NCI-H460 (cell line): ENCODE results near the gene GPR84. TPM values are rescaled to one million over a fixed set of nuclear protein-coding genes. Genes with fewer than 3 reads are reported as not detected.

Source experiments
- DNase-seq: peaks from one replicate; pipeline ENCODE4 v3.0.0-alpha.2; 2016; ENCODE audit warnings: low read depth; ENCODE audit errors: extremely low read depth
- total RNA-seq: library from RNA; depleted of rRNA; stranded (reverse); fragments of >200 nt; shearing (Covaris generic); gene quantifications from 2 replicates; pipeline ENCODE4 v1.2.3, GENCODE V29; 2014

GPR84 gene
- total RNA-seq, 1 experiment from 2014 or later = not detected

DNA sequence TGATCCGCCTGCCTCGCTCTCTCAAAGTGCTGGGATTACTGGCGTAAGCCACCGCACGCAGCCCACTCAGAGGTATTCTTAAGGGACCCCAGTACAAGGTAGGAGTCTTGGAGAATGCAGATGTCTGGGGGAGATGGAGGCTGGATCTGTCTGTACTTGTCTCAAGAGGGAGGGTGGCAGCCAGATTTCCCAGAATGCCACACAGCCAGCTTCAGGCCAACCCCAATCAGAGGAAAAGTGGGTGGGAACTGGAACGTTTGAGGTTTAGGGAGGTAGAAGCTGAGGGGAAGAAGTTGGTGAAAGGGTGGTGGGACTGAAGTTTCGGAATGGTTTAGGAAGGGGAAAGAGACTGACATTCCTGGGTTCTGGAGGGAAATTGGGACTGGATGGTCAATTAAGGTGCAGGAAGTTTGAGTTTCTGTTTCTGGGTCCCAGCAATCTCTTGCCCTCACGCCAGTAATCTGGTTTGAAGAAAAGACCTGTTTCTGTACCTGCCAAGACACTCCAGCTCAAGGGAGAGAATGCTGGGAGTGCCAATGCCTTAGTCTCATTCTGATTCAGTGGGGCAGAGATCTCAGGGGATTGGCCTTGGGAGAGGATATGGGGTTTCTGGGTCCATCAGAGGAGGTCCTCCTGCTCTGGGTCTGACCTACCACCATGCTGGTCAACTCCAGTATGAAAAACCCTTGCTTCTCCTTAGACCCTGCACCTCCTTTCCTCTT, 28.4 kb upstream of the GPR84 start:
- DNase-seq = no peak

DNA sequence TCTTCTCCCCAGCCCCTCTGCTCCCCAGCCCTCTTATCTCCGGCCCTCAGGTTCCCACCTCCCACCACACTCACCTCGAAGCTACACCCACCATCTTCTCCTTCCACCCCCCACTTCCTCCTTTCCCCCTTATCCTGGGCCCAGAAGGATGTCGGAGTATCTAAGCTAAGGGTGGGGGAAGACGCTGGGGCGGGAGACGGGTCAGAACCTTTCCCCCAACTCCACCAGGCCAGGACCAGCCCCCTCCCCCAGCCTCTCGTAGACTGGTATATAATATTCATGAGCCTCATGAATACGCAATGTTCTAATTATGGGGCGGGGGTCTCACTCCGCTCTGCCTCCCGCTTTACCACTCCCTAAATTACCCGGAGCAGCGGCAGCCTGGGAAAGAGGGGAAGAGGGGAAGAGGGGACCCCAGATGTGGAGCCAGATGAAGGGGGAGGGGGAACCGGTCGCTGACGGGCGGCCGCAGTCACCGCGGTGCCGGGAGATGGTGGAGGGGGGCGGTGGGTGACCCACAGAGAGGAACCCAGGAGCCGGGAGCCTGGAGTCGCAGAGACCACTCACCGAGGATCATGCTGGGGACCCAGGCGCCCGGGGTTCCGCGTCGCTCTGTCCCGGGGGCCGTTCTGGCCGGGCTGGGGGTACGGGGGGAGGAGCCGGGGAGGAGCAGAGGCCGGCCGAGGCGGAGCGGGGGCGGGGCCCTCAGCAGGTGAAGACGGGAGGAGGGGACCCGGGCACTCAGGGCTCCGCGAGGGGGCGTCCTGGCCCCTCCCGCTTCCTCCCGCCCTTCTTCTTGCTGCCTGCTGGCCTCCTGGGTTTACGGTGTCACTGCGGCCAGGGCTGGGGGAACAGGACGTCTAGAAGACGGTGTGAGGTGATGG, 26.6 kb upstream of the GPR84 start:
- DNase-seq = no peak

DNA sequence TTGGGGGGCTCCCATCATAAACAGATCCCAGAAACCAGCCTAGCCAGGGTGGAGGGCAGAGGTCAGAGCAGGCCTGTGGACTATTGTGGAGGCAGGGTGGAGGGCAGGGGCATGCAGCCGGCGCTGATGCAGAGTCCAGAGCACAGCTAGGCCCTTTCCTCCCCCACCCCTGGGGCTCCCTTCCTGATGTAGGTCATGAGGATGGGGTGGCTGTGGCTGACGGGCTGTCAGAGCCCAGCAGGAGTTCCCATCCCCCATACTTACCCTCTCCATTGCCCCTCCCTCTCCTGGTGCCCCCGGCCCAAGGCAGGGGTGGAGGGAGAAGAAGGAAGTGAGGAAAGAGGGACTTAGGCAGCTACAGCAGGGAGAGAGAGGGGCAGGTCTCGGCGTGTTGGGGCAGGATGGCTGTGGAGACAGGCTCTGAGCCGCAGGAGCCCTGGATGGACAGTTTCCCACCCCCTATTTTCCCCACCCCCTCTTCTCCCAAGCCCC, 25.9 kb upstream of the GPR84 start:
- no peak for DNase-seq

DNA sequence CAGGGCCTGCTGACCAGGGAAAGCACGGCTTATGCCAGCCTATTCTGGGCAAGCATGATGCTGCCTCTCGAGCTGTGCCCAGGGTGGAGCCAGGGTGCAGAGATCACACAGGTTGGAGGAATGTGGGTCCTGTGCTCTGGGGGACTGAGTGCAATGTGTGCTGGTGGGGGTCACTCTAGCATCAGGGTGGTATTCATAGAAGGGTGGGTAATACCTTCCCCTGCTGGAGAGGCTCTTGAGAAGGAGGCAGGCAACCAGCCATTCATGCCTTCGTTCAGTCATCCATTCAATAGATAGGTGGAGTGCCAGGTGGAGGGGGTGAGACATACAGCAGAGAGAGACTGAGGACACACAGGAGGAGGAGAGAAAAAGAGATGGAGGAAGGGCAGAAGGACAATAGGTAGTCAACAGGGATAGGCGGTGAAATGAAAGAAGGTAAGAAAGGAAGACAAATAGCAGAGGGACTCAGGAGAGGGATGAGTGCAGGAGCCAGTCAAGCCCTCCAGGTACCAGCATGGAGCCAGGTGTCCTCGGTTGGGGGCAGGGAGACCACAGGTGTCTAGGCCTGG, 25.4 kb upstream of the GPR84 start:
- DNase-seq = no peak

DNA sequence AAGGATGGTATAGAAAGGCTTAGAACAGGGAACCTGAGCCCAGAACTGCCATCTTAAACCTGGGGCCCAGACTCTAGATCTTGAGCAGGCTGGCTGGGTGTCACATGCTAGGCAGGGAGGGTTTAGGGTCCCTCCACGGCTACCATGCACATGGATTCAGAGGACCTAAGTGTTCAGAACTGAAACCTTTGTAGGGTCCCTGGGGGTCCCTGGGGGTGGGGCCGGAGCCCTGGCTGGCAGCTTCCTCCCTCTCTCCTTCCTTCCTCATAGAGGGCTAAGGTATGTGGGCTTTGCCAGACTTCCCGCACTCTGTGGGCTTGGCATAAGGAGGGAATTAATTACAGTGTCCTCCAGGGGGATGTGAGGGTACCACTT, 24.8 kb upstream of the GPR84 start:
- no peak for DNase-seq

DNA sequence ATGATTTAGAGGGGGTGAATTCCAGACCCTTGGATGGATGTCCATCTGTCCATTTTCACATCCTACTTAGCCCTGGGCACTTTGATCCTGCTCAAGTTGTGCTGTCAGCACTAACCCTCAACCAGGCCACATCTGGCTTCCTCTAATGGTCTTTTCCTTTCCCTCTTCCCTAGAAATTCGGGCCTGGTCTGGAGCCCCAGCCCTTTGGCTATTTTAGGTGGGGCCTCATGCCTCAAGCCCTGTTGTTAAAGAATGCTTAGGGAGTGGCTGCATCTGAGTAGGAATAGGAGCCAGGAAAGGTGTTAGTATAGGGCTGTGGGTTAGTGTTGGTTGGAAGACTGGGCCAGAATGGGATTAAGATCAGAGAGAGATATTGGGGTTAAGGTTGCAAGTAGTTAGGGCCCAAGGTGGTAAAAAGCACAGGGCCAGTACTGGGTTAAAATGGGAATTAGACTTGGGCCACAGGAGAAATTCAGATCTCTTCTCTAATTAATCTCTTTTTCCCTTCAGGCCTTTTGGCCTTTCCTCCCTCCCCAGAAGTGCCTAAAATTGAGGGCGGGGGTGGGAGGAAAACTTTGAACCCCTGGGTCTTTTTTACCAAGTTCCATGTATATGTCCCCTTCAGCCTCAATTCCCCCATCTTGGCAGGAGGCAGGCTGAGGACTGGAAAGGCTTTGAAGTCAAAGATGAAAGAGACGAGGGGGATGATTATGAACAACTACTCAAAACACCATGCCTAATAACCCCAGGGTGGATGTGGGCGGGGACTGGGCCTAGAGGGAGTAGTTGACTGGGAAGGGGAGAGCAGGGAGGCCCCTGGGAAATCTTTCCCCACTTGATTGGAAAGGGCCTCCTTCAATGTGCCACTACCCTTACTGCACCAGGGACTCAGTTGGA, 24.2 kb upstream of the GPR84 start:
- no peak for DNase-seq

DNA sequence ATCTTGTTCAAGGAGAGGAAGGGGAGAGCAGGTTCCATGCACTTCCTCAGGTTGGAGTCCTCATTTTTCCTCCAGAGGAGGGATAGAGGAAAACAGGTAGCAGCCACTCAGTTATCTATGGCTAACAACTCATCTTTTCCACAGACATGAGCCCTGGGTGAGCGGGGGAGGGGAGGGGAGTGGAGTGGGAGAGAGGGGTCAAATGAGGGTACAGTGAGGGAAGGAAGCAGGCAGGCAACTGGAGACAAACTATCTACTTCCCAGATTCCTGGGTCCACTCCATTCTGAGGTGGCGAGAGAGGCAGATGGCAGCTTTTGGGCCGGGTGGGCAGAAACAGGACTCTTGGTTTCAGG, 22.8 kb upstream of the GPR84 start:
- DNase-seq = no peak

DNA sequence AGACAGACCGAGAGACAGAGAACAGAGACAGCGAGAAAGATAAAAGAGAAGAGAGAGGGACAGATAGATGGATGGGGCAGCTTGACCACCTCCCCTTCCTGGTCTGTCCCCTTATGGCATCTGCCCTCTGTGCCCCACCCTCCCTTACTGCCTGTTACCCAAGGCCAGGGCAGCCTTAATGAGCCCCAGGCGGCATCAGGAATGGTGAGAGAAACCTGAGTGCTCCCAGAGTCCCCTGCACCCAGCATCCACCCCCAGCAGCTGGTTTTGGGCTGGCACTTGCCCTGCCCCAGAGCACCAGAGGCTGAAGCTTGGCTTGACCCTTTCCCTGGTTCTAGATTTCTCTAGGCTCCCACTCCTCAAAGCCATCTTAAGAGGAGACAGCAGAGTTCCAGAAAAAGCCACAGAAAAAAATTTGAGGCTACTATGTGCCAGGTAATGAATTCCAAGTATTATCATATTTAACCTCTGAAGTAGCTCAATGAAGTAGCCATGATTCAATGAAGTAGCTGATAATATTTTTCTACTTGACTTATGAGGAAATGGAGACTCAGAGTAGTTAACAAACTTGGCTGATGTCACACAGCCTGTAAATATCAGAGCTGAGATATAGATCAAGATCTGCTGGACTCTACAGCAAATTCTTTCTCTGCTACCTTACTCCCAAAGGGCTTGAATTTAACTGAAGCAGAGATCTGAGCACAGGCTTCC, 22.3 kb upstream of the GPR84 start:
- DNase-seq = no peak

DNA sequence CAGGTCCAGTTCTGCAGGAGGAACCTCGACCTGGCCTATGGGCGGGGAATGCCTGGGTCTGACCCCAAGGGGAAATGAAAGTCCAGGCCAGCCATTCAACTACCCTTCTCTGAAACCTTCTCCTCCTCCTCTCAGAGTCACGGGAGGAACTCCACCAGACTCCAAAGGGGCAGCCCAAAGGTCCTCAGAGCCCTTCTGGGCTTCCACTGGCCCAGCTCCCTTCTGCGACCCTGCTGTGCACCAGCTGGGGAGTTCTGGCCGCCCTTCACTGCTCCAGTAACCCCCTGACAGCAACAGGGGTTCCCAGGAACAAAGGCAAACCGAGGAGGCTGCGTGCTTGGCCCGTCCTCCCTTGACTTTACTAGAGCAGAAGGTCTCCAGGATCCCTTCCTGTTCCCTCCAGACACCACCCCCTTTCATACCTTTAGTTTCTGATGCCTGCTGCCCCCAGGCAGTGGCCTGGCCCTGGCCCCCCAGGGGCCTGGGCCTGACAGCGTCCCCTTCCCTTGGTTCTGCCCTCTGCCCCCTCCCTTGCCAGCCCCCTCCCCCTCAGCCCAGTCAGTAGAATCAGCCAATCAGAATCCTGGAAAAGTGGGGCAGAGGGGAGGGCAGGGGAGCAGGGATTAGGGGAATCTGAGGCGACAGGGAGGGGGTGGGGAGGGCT, 21.1 kb upstream of the GPR84 start:
- DNase-seq = no peak

DNA sequence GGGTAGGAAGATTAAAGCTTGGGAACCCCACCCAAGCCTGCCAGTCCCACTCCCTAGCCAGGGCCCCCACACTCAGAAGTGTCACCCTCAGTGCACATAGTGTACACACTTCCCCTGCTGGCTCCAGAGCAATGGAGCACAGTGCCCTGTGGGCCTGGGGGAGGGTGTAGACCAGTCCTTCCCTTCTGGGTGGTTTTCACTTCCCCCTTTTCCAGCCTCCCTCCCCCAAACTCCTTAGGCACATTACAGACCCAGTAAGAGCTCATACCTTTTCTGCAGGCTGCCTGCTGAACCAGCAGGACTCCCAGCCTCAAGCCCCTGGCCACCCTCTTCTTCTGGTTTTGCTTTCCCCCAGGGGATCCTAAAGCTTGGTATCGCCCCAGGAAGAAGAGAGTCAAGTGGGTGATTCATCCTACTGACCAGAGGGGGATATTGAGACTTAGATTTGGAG, 20.3 kb upstream of the GPR84 start, which contains the start of gene ZNF385A:
Gene ZNF385A, minus strand, starts transcription at position 143 of the 451 bp plus-strand sequence. CDS start 219 bp downstream, outside the sequence.
- DNase-seq = no peak

DNA sequence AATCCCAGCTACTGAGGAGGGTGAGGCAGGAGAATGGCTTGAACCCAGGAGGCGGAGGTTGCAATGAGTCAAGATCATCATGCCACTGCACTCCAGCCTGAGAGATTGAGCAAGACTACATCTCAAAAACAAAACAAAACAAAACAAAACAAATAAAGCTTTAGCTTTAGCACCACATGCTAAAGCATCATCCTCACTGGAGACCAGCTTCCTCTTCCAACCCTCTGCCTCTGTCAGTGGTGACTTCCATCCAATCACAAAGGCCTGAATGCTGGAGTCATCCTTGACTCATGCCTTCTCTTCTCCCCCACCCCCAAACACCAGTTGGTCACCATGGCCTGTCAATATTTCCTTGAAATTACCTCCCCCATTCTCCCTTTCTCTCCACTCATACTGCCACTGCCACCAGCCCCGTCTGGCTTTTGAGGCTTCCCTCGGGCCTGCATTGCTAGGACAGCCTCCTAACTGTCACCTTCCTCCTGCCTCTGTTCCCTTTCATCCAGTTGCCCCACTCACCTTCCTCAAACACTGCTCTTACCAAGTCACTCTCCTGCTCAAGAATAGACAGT, 18.8 kb upstream of the GPR84 start:
- peak; percentile 85 for DNase-seq

DNA sequence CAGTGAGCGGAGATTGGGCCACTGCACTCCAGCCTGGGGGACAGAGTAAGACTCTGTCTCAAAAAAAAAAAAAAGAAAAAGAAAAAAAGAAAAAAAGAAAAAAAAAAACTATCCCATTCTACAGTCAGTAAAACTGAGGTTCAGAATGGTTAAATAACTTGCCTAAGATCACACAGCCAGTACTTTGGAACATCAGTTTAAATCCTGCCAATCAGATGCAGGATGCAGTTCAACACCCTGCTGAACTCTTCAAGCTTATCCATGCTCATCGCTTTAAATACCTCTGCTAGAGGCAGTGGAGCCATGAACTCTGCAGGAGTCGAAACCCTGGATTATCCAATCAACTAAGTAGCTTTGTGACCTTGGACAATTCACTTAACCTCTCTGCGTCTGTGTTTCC, 16.9 kb upstream of the GPR84 start:
- no peak for DNase-seq

DNA sequence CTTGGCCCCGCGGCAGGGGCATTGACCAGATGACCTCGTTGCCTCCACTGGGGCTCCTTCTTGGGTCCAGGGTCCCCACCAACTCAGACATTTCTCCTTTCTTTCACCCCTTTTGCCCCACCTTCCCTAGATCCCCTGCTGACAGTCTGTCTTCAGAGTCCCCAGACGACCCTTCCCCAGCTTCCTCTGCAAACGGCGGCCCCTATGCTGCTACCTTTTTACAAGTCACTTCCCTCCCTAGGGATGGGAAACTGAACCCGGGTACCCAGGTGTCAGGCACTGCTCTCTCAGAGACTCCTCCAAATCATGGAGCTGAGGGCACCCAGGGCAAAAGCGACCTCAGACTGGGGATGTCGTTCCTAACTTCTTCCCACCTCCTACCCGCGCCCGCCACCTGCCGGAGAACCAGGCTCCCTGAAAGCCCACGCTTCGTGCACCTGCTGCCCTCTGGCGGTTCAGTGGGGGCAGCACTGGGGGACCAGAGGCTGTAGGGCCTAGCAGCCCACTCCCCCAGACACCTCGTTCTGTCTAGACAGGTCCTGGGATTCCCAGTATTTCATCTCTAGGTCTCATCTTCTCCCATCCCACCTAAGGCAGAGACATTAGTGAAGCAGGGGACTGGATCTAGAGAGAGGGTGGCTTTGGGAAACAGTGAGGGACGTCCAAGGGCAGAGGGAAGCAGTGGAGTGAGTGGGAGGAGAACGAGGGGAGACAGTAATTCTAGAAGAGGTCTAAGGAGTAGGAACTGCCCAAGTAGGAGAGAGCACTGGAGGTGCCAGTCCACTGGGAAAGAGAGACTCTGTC, 15.3 kb upstream of the GPR84 start:
- peak; percentile 94 for DNase-seq

DNA sequence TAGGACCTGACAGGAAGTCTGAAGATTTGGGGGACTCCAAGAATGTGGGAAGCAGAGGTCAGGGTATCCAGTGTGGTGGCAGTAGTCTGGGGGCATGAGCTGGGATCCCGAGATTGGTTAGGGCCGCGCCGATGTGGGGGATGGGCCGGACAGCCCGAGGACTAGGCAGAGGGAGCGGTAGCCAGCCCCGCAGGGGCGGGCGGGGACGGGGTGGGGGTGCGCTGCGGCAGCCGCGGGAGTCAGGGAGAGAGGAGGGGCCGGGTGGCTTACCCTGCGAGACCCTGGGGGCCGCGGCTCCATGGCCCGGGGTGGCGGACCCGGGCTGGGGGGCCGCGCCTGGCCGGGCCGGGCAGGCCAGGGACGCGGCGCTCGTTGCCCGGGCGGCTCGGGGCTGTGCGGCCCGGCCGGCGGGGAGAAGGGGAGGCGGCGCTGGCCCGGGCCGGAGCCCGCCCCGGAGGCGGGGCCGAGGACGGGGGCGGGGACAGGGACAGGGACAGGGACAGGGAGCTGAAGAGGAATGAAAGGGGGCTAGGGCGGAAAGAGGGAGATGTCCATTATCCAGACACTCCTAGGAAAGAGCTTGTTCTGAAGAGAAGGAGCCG, 14.6 kb upstream of the GPR84 start:
- peak; percentile 64 for DNase-seq

DNA sequence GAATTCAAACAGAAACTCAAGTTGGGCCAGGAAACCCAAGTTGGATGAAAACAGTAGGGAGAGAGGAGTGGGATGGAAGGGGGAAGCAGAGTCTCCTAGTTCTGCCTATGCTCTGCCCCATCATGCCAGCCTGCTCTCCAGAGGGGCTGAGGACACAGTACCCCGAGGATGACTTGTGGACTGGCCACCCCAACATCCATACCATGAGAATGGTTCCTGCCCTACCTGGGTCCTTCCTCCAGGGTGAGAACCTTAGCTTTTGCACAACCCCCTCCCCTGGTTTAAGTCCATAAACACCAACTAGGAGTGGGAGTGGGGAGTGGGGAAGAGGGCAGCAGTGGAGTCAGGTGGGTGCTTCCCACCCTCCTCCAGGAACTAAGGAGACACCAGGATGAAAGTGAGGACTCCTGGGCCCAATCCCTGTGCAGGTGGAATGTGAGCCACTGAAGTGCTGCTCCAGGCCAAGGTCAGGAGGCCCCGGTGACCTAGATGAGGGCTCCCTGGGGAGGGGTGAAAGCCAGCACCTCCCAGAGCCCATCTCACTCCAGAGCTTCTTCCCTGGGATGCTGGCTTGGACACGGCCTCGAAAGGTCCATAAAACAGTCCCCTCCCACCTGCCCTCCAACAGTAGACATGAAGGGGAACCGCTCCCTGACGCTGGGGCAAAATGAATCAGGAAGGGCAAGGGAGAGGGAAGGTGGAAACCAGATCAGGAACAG, 13.7 kb upstream of the GPR84 start:
- no peak for DNase-seq

DNA sequence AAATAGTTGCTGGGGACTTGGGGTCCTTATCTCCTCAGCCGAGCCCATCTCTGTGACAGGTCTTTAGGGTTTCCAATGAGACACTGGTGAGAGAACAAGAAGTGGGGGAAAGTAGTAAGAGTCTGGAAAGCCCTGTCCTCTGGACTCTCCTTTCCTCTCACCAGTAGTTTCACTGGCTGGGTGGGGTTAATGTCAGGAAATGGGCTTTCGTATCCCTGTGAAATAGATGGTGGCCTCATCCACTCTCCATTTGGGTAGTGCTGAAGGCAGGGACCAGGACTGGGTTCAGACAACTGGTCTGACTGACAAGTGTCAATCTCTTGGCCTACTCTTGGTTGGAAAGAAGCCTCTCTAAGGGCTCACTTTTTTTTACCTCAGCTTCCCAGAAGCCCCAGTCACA, 12.7 kb upstream of the GPR84 start:
- no peak for DNase-seq

DNA sequence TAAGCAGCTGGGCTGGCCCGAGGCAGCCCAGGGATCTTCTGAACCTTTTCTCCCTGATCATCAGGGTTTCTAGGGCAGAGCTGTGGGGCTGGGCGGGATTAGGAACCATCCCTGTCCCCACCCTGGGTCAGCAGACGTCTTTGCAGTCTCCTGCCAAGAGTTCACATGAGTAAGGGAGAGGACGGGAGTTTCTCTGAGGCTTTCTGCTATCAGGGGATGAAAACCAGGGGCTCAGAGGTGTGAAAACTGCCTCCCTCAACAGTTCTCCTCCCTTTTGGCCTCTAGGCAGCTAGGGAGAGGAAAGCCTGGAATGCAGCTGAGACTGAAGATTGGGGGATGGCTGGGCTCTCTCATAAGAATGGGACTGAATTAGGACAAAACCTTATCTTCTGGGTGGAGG, 12.3 kb upstream of the GPR84 start:
- no peak for DNase-seq
